H1 (cell line): ENCODE results near the gene SLX4IP. TPM values are rescaled to one million over a fixed set of nuclear protein-coding genes. Genes with fewer than 3 reads are reported as not detected.
"Not testable (repeated sequence)": the region's sequence is repeated elsewhere in the genome, so short reads cannot be mapped to it uniquely, and the experiment has no call there.

Experiments
- CTCF ChIA-PET: fragments of 300-600 bp; sonication (Branson Sonifier 250); formaldehyde crosslinking; loops from one replicate; lab custom pipeline; 2021; ENCODE audit not compliant: partially characterized antibody; lab: Charles Lee
- POLR2A ChIA-PET: fragments of 300-600 bp; sonication (Branson Sonifier 250); formaldehyde crosslinking; loops from one replicate; lab custom pipeline; 2021; ENCODE audit warnings: inconsistent platforms; ENCODE audit not compliant: partially characterized antibody; lab: Charles Lee
- DNase-seq, 2 experiments: peaks; one replicate each; pipeline versions ENCODE4 v3.0.0 to v3.0.0-alpha.2; 2010 to 2022; ENCODE audit warnings: low spot score in 2 of 2, low read depth in 1 of 2, mixed read lengths in 1 of 2
- FAIRE-seq: peaks from 2 replicates; lab custom pipeline; 2011; peaks lifted over from hg19 to GRCh38; lab: Jason Lieb, UNC
- H2AFZ ChIP-seq: 2 replicates; pipeline ENCODE4 v1.8.1; 2012; ENCODE audit warnings: low read length, inconsistent platforms
- H2AK5ac ChIP-seq: 2 replicates; pipeline ENCODE4 v1.6.1; 2013; ENCODE audit warnings: low read depth, low read length
- H2BK120ac ChIP-seq: replicated peaks from 2 replicates; pipeline ENCODE3; 2013; ENCODE audit warnings: low read depth, low read length, inconsistent platforms
- H2BK12ac ChIP-seq: 2 replicates; pipeline ENCODE4 v1.6.1; 2013; ENCODE audit warnings: low read depth, low read length
- H2BK15ac ChIP-seq: 2 replicates; pipeline ENCODE4 v1.6.1; 2013; ENCODE audit warnings: low read length
- H2BK20ac ChIP-seq: 2 replicates; pipeline ENCODE4 v1.6.1; 2013; ENCODE audit warnings: low read length
- H2BK5ac ChIP-seq: 2 replicates; pipeline ENCODE4 v1.6.1; 2013; ENCODE audit warnings: low read depth, low read length
- H3K14ac ChIP-seq: 2 replicates; pipeline ENCODE4 v1.6.1; 2013; ENCODE audit warnings: inconsistent platforms; ENCODE audit not compliant: insufficient read length
- H3K18ac ChIP-seq: 2 replicates; pipeline ENCODE4 v1.6.1; 2013; ENCODE audit warnings: low read length; ENCODE audit errors: extremely low read depth
- H3K23ac ChIP-seq: 2 replicates; pipeline ENCODE4 v1.6.1; 2013; ENCODE audit warnings: inconsistent platforms; ENCODE audit not compliant: insufficient read length
- H3K23me2 ChIP-seq: 2 replicates; pipeline ENCODE4 v1.6.1; 2013; ENCODE audit warnings: low read depth, low read length
- H3K27ac ChIP-seq: 2 replicates; pipeline ENCODE4 v1.6.1; 2011; ENCODE audit warnings: low read depth, low read length, inconsistent platforms
- H3K27me3 ChIP-seq, 4 experiments: replicated peaks in 1 of 4; 1 replicate in 1 of 4; 2 replicates in 3 of 4; pipeline versions ENCODE4 v1.6.1 to v1.8.1; 2011 to 2013; ENCODE audit warnings: low read length in 3 of 4, mild to moderate bottlenecking in 3 of 4, inconsistent platforms in 2 of 4, mixed read lengths in 2 of 4, moderate library complexity in 1 of 4; ENCODE audit not compliant: control insufficient read depth in 3 of 4, insufficient read depth in 3 of 4; ENCODE audit errors: extremely low read depth in 1 of 4
- H3K36me3 ChIP-seq, 4 experiments: 2 replicates each; pipeline versions ENCODE4 v1.6.1 to v1.8.1; 2011 to 2013; ENCODE audit warnings: mild to moderate bottlenecking in 4 of 4, low read length in 3 of 4, moderate library complexity in 2 of 4, control low read depth in 1 of 4, inconsistent platforms in 1 of 4; ENCODE audit not compliant: insufficient read depth in 4 of 4, control insufficient read depth in 2 of 4
- H3K4ac ChIP-seq: replicated peaks from 2 replicates; pipeline ENCODE3; 2013; ENCODE audit warnings: low read length, low read depth, mixed read lengths, inconsistent platforms; ENCODE audit not compliant: insufficient read length
- H3K4me1 ChIP-seq, 4 experiments: replicated peaks in 1 of 4; 1 replicate in 1 of 4; 2 replicates in 3 of 4; pipeline versions ENCODE4 v1.6.1 to v1.8.1; 2011 to 2013; ENCODE audit warnings: low read length in 3 of 4, inconsistent platforms in 2 of 4, mixed read lengths in 1 of 4; ENCODE audit not compliant: insufficient read depth in 4 of 4, control insufficient read depth in 3 of 4
- H3K4me2 ChIP-seq, 2 experiments: 2 replicates each; pipeline versions ENCODE4 v1.6.1 to v1.8.1; 2011 to 2013; ENCODE audit warnings: low read depth in 2 of 2, low read length in 2 of 2, control low read depth in 1 of 2, inconsistent platforms in 1 of 2, mild to moderate bottlenecking in 1 of 2; ENCODE audit not compliant: insufficient read depth in 1 of 2
- H3K4me3 ChIP-seq, 4 experiments: fragments of 200-600, 300-600 bp in 1 of 4; sonication (generic), shearing (Covaris generic), sonication (Bioruptor Twin) in 1 of 4; 2 replicates each; pipeline versions ENCODE4 v1.5.1 to v1.8.1; 2011 to 2016; ENCODE audit warnings: low read length in 4 of 4, low read depth in 3 of 4, control low read depth in 2 of 4, inconsistent platforms in 2 of 4, mild to moderate bottlenecking in 2 of 4, mixed read lengths in 1 of 4, moderate library complexity in 1 of 4; ENCODE audit not compliant: insufficient read depth in 2 of 4; ENCODE audit errors: extremely low read depth in 1 of 4
- H3K56ac ChIP-seq: replicated peaks from 2 replicates; pipeline ENCODE3; 2013; ENCODE audit warnings: low read depth, mild to moderate bottlenecking, mixed read lengths, low read length, inconsistent platforms; ENCODE audit not compliant: insufficient read length
- H3K79me1 ChIP-seq: 2 replicates; pipeline ENCODE4 v1.6.1; 2013; ENCODE audit warnings: low read depth, low read length, control low read depth
- H3K79me2 ChIP-seq, 2 experiments: 2 replicates each; pipeline versions ENCODE4 v1.6.1 to v1.8.1; 2012 to 2013; ENCODE audit warnings: low read length in 2 of 2, mild to moderate bottlenecking in 2 of 2, inconsistent platforms in 1 of 2; ENCODE audit not compliant: insufficient read depth in 2 of 2, control insufficient read depth in 1 of 2
- H3K9ac ChIP-seq, 4 experiments: replicated peaks in 1 of 4; 1 replicate in 1 of 4; 2 replicates in 3 of 4; pipeline versions ENCODE4 v1.6.1 to v1.8.1; 2011 to 2013; ENCODE audit warnings: low read depth in 3 of 4, low read length in 3 of 4, control low read depth in 2 of 4, mild to moderate bottlenecking in 2 of 4, moderate library complexity in 2 of 4, inconsistent platforms in 1 of 4; ENCODE audit errors: extremely low read depth in 1 of 4
- H3K9me3 ChIP-seq, 2 experiments: 2 replicates each; pipeline versions ENCODE4 v1.6.1 to v1.8.1; 2012 to 2013; ENCODE audit warnings: mild to moderate bottlenecking in 2 of 2, moderate library complexity in 2 of 2, control low read depth in 1 of 2, inconsistent platforms in 1 of 2, low read depth in 1 of 2, low read length in 1 of 2, mixed read lengths in 1 of 2; ENCODE audit not compliant: insufficient read depth in 2 of 2
- H4K20me1 ChIP-seq, 2 experiments: replicated peaks in 1 of 2; 2 replicates each; pipeline versions ENCODE3 to v1.8.1; 2011 to 2013; ENCODE audit warnings: inconsistent platforms in 2 of 2, low read length in 2 of 2, mild to moderate bottlenecking in 1 of 2; ENCODE audit not compliant: insufficient read depth in 2 of 2, control insufficient read depth in 1 of 2
- H4K5ac ChIP-seq: 2 replicates; pipeline ENCODE4 v1.6.1; 2013; ENCODE audit warnings: low read length, low read depth, mixed read lengths, inconsistent platforms; ENCODE audit not compliant: insufficient read length
- H4K8ac ChIP-seq: 2 replicates; pipeline ENCODE4 v1.8.0; 2013; ENCODE audit warnings: mild to moderate bottlenecking, moderate library complexity, low read length, inconsistent platforms; ENCODE audit not compliant: insufficient read depth; ENCODE audit errors: extremely low read depth
- H4K91ac ChIP-seq: replicated peaks from 2 replicates; pipeline ENCODE3; 2013; ENCODE audit warnings: low read length, mixed read lengths, inconsistent platforms; ENCODE audit not compliant: insufficient read length
- CTCF ChIP-seq, 3 experiments: IDR thresholded peaks; 1 replicate in 2 of 3; 2 replicates in 1 of 3; pipeline versions ENCODE4 v1.5.1 to v1.6.1; 2011; ENCODE audit warnings: low read length in 3 of 3, mild to moderate bottlenecking in 3 of 3, inconsistent platforms in 2 of 3, low read depth in 1 of 3, moderate library complexity in 1 of 3; ENCODE audit not compliant: insufficient read depth in 1 of 3; ENCODE audit errors: control extremely low read depth in 1 of 3
- EP300 ChIP-seq, 2 experiments: IDR thresholded peaks; 1 replicate in 1 of 2; 2 replicates in 1 of 2; pipeline ENCODE4 v1.6.1; 2011 to 2012; ENCODE audit warnings: low read depth in 2 of 2, low read length in 2 of 2, mild to moderate bottlenecking in 2 of 2, borderline replicate concordance in 1 of 2, inconsistent platforms in 1 of 2, moderate library complexity in 1 of 2
- MAFK ChIP-seq: IDR thresholded peaks from 2 replicates; pipeline ENCODE4 v1.6.1; 2012; ENCODE audit warnings: low read depth, mild to moderate bottlenecking, improper control_type of control experiment, low read length
- SAP30 ChIP-seq: fragments of 300-600 bp; sonication (generic); IDR thresholded peaks from 2 replicates; pipeline ENCODE4 v1.7.1; 2012; ENCODE audit warnings: low read length, moderate library complexity, mild to moderate bottlenecking, inconsistent platforms; ENCODE audit not compliant: insufficient read depth, insufficient replicate concordance
- WGBS, 2 experiments: shearing (Covaris generic) in 1 of 2; methylation state at CpG; one replicate each; pipeline versions ENCODE4 v1.1.6 to v1.1.7; 2013 to 2015; ENCODE audit warnings: low lambda C conversion rate in 2 of 2, mixed read lengths in 2 of 2, inconsistent platforms in 1 of 2, low coverage in 1 of 2, missing lambda C conversion rate in 1 of 2; ENCODE audit not compliant: insufficient replicate concordance in 2 of 2, insufficient coverage in 1 of 2, insufficient read length in 1 of 2; ENCODE audit errors: extremely low coverage in 1 of 2, missing lambda C conversion rate in 1 of 2; 5-methylcytosine and 5-hydroxymethylcytosine counted together
- polyA plus RNA-seq, 7 experiments: library from polyadenylated mRNA; depleted of rRNA in 3 of 7; stranded (reverse) in 5 of 7; unstranded in 2 of 7; fragments of >200 nt in 5 of 7; fragments of 200-250 nt in 2 of 7; gene quantifications; 1 replicate in 5 of 7; 2 replicates in 1 of 7; 4 replicates in 1 of 7; pipeline versions ENCODE4 v1.2.1 to v1.2.3, GENCODE V29; 2011 to 2013; ENCODE audit warnings: missing spikeins in 2 of 7, mixed read lengths in 2 of 7
- total RNA-seq: library from RNA; stranded (reverse); fragmentation: NEBNext Ultra II Directional; extraction: Animal tissue kit (Norgen Biotek cat#: 25700); gene quantifications from 2 replicates; pipeline ENCODE4 v1.2.1, GENCODE V29; 2021

SLX4IP gene
- total and polyA plus RNA-seq, 2 of the 8 experiments (the other 6 are each of a cell fraction or from before 2014, with no cell fraction given), result 2.4 to 8.7 TPM

DNA sequence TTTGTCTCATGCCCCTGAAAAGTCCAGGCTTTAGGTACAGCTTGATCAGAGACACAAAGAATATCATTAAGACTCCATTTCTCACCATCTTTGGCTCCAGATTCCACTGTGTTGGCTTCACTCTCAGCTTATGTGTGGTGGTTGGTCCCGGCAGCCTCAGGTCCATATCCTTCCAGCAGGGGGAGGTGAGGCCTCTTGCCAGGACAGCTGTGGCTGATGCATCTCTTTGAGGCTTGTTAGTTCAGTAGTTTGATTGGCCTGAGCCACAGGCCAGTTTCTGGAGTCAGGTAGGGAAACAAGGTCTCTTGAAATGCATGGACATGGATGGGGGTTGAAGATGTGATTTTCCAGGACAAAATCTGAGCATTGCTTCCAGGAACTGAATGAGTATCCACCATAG lies 176.3 kb downstream of the SLX4IP start (continued):
- TF ChIP-seq SAP30 (no peak), EP300 (IDR thresholded peaks at IDR 0.05; ENCODE audit: borderline replicate concordance in 1 of 2, low read depth in 2 of 2, low read length in 2 of 2) (peak in 1 of 2 experiments; percentile 94; a peak in 1 of 3 replicates), MAFK (no peak), CTCF (IDR thresholded peaks at IDR 0.05; ENCODE audit: control extremely low read depth in 1 of 3, insufficient read depth in 1 of 3, low read depth in 1 of 3, low read length in 3 of 3) (peak; percentile 72 to 89 (median 80))

DNA sequence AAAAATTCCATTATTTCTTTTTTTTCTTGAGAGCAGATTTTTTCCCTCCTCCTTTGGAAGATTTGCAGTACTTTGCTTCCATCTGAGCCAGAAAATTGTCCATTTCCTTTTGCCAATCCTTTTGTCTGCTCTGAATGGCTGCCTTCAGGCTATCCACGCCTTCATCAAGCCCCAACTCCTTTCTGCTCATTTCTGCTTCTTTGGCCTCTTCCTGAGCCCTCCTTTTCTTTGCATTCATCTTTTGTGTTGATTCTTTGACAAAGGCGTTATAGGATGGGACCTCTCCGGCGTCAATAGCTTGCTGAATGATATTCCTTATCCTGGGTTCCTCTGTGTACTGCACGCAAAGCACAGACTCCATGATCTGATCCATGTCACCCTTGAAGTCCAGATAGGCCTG lies 178.3 kb downstream of the SLX4IP start:
- H3K27me3 ChIP-seq, H3K4me1 ChIP-seq, H3K23me2 ChIP-seq, H3K56ac ChIP-seq, H3K4me3 ChIP-seq, H4K20me1 ChIP-seq, FAIRE-seq, H2AK5ac ChIP-seq, H4K91ac ChIP-seq, H3K9ac ChIP-seq, H3K27ac ChIP-seq, H2BK120ac ChIP-seq, H2BK12ac ChIP-seq, H4K5ac ChIP-seq, H3K4ac ChIP-seq, DNase-seq, H3K36me3 ChIP-seq, H3K9me3 ChIP-seq, H4K8ac ChIP-seq, CTCF ChIA-PET, H2BK20ac ChIP-seq, H3K4me2 ChIP-seq, H3K18ac ChIP-seq, H2AFZ ChIP-seq, H3K79me1 ChIP-seq, H2BK5ac ChIP-seq, H3K23ac ChIP-seq, POLR2A ChIA-PET, H2BK15ac ChIP-seq, H3K14ac ChIP-seq, H3K79me2 ChIP-seq: not testable (repeated sequence)
- 78% methylated on average over 5 of the region's 5 CpGs; no CpG with 5 or more reads in 1 of the 2 experiments for WGBS, 2 experiments
